Activated CD4-positive, alpha-beta T cell treated with anti-CD3 and anti-CD28 coated beads, Interleukin-2, amount 50 U/mL, for 24 hours (primary cell): ENCODE results near the gene MPHOSPH9.

Experiments
- DNase-seq, 2 donors: peaks; one replicate each; pipeline ENCODE4 v3.0.0-alpha.2; 2020; ENCODE audit warnings: low read depth in 1 of 2, low spot score in 1 of 2

MPHOSPH9 gene

DNA sequence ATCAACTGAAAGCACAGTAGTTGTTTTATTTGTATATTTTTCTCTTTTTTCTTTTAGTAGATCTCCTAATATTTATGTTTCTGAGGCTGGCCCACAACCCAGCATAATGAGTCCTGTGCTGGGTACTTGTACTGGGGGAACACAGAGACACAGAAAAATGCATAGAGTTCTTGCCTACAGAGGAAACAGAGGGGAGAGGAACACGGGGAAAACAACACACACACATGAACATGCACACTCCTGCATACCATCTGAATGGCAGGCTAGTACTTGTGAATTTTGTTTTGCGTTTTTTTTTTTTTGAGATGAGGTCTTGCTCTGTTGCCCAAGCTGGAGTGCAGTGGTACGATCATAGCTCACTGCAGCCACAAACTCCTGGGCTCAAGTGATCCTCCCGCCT is 103.3 kb downstream of the MPHOSPH9 start:
- no peak for DNase-seq

DNA sequence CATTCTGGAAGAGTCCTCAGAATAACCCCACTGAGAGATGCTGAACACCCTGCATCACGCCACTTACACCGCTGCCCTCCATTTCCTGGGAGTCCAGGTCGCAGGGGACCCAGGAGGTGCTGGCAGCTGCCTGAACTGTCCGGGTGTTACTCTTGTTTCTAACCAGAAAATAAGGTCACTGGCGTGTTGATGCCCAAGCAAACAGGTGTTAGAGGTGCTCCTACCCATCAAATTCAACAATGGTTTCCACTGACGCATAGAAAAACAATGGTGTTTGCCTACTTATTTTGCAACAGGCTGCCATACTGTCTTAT is 105.8 kb downstream of the MPHOSPH9 start:
- no peak for DNase-seq

DNA sequence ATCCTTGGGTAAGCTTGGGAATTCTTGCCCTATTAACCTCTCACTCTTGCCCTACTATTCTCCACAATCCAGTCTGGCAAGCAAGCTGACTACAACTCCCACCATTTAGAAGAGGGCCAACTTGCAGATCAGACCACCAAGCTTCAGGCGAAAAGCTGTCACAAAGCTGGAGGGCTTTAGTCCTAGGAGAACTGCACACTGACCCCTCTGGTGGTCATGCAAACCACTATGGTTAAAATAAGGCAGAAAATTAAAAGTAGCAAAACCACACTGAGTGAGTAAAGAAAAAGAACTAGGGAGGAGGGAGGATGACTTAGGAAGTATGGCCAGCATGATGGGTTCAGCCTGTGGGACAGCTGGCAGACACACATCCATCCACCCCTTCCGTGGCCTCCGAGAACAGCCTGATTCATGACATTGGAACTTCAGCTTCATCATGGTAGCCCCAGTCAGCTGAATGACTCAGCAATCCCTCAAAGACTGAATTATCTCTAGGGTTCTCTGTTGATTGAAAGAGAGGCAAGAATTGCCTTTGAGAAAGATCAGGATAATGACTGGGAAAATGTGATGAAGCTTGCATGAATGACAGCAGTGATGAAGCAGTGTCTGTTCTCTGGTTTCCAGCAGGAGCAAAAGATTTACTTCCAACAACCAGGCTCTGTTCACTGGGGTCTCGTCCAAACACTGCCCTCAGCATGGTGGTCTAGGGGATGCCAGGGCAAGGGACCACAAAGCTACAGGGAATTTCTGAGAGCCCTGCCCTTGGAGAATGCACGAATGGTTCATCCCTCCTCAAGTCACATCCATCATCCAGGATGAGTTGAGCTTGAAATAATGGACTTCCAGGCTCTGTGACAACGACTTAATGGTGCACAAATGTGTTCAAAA is 106.4 kb downstream of the MPHOSPH9 start:
- no peak for DNase-seq

DNA sequence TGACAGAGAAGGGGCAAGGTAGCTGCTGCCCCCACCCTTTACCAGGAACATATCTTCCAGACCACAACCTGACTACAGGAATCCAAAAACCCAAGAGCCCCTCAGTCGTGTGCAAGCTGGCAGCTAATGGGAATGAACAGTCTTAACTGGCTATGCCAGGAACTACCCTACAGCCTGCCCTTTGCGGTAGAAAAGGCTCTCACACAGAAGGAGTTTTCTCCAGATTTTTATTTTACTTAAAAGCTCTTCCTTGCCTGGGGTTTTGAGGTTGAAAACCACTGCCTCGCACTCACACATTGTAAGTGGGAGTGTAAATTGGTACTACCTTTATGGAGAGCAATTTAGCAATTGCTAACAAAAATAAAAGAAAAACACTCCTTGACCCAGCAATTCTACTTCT is 110.3 kb downstream of the MPHOSPH9 start:
- DNase-seq, result no peak

DNA sequence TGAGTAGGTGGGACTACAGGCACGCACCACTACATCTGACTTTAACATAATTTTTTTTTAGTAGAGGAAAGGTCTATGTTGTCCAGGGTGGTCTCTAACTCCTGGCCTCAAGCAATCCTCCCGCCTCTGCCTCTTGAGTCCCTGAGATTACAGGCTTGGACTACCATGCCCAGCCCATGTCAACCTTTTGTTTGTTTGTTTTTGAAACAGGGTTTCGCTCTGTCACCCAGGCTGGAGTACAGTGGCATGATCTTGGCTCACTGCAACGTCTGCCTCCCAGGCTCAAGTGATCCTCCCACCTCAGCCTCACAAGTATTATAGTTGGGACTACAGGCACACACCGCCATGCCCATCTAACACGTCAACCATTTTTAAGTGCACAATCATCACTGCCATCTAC is 111.3 kb downstream of the MPHOSPH9 start:
- no peak for DNase-seq

DNA sequence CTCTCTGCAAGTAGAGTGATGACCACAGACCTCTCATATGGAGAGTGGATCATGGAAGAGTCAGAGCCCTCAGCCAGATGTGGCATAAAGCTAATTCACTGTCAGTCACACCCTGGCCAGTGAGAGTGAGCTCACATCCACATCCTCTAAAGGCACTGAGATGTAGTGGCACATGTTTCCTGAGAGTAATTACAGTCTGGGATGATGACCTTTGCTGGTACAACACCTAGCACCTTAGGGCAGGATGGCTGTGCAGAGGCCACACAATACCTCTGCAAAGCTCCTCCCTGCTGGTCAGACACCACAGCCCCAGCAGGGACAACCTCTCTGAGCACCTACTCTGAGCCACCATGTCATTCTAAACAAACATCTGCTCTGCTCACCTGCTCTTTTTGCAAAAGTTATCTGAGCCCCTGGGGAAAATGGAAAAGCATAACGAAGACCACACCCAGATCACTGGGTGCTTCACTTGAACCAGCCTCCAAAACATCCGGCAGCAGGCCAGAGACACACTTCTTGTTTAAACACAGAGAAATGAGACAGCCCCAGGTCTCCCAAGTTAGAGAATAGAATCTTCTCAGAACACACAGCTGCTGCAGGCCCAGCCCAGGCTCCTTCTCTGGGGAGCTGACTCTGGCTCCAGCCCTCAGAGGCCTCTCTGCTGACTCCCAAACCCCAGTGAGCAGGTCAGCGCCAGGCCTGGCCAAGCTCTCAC is 112.3 kb downstream of the MPHOSPH9 start:
- DNase-seq, result no peak

DNA sequence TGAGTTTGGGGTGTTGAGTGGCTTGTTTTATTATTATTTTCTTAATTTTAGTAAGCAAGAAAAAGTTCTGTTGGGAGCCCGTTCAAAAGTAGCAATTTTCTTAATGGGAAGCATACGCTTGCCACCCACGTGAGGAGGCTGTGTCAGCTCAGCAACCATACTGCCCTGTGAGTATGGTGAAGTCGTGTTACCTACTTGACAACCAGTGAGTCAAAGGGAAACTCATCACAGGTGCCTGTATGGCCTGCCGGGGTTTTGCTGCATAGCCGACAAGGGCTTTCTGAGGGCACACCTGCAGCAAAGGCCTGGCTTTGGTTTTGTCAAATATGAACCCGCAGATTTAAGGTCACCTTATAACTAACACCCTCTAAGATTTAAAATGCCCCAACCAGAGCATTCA is 113.1 kb downstream of the MPHOSPH9 start:
- peak in 1 of 2 donors; percentile 37 for DNase-seq

DNA sequence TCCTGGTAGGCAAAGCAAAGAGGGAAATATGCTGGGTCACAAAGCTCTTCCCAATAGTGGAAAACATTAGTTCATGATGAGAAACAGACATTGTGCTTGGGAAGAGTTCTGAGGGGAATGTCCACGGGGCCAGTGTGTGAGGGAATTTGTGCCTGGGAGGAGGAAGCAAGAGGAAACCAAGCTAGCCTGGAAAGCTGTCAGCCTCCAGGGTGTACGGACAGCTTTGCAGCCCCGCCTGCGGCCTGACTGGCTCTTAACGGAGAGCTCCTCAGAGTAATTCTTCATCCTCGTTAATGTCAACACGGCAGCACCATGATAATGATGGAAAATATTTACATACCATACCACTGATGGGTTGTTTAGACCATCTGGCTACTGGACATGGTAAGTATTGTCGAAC is 114.4 kb downstream of the MPHOSPH9 start:
- no peak for DNase-seq

DNA sequence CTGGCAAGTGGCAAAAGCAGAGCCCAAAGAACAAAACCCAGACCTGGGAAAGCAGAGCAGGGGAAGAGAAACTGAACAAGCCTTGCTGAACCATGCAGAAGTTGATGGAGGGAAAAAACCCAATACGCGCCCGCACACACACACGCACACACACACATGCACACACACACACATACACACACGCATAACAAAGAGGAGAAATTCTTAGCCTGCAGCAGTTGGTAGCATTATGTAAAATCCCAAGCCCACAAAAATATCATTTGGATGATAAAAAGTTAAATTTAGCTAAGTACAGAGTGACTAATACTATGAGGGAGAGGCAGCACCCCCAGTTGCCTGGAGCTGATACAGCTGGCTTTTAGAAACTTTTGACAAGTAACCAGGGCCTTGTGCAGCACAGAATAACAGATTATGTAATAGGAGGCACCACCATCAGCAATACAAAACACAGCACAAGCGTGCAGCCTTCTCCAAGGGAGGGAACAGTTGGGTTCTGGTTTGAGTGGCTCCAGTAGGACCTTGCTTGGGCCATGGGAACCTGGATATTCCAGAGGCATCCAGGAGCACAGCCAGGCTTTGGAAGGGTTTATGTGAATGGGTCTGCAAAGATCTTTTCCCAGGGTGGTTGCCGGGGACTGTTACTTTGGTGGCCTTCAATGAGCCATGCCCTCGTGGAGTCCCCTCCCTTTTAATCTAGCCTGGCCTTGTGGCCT is 117.4 kb downstream of the MPHOSPH9 start:
- no peak for DNase-seq

DNA sequence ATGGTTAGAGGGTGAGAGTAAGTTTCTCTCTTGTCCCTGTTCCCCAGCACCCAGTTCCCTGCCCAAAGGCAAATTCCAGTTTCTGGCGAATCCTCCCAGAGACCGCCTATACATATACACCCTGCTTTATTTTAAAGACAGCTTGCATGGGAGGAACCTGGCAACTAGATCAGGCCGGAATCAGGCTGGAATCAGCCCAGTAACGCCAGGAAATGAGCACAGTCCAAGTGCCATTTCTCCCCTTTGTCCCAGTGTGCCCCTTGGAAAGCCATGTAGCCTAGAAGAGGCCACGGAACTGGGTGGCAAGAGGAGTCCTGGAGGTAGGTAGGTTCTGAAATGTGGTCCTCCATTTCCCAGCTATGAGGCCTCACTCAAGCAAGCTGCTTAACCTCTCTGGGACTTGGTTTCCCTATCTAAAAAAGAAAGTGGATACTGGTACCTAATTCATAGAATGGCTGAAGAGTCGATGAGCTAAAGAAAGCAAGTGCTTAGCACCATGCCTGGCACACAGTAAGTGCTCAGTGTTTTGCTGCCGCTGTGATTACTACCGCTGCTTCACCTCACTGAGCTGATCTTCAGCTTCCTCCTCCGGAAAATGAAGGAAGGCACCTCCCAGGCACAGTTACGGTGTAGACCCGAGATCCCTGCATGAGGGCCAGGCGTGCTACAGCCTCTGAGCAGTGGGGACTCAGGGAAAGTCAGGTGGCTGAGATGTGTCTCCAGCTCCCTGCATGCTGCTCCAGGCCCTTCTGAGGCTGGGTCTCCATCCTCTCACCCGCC is 118.4 kb downstream of the MPHOSPH9 start:
- no peak for DNase-seq

DNA sequence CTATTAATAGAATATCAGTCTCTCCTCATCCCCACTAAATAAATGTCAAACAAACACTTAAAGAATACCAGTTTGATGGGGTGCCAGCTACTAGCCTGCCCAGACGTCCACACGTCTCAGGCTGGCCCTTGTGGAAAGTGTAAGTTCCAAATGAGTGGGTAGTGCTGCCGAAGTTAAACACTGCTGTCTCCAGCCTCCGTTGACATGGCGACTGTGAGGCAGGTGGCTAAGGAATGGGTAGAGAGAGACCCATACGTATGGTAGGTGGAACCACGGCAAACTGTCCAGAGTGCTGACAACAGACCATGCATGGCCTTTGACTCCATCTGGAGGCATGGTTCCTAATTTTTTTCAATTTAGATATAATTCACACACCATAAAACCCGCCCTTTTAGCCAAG is 119.9 kb downstream of the MPHOSPH9 start:
- DNase-seq, result no peak

DNA sequence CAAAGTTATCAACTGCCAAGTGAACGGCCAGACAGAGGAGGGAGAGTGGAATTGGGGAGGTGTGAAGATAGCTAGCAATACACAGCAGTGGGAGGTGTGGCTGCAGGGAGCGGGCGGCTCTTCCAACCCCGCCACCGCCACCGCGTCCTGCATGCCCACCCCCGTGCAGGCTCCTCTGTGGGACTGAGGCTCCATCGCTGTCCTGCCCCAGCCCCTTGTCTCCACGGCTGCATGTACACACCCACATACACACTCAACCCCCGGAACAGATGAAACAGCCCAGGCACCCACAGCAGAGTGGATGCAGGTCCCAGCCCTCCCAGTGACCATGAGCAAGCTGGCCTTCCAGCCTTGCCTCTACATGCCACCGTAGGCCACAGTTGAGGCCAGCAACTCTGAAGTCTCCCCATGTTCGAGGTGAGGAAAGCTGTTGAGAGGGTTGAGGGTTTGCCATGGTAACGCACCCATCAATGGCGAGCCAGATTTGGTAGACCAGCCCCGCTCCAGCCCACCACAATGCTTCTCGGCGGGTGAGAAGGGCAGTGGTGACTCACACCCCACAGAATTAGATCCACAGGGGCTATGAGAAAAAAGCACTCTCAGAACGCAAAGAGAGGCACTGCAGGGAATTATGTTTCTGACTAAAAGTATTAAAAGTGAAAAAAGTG is 121.3 kb downstream of the MPHOSPH9 start:
- no peak for DNase-seq

DNA sequence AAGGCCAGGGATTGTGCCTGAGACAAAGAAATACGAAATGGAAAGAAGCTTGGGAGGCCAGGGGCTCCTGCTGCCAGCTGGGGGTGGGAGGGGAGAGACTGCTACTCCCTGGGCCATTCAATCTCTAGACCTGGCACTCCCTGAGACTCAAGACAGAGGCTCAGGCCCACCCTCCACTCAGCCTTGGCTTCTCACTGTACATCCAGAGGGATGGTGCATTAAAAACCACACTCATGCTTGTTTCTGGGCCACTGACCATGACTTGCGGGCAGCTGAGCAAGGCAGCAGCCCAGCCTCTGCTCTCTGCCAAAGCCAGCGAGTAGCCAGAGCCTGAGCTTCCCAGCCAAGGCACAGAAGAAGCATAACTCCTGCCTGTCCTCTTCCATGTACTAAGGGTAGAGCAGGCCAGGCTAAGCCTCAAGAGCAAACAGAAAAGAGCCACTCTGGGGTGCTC is 123.6 kb downstream of the MPHOSPH9 start:
- no peak for DNase-seq

DNA sequence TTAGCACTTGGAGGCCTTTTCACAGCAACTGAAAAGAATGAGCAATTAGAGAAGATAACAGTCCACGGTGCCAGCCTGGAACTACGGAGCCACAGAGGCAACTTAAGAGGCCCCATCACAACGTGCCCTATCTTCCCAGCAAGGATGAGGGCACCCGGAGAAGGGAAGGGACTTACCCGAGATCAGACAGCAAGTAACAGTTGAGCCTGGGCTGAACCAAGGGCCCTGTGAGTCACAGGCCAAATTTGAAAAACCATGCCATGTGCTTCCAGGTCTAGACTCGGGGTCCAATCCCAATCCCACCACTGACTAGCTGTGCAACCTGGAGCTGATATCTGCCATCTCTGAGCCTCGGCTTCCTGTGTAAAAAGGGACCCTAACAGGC is 124.3 kb downstream of the MPHOSPH9 start:
- no peak for DNase-seq

DNA sequence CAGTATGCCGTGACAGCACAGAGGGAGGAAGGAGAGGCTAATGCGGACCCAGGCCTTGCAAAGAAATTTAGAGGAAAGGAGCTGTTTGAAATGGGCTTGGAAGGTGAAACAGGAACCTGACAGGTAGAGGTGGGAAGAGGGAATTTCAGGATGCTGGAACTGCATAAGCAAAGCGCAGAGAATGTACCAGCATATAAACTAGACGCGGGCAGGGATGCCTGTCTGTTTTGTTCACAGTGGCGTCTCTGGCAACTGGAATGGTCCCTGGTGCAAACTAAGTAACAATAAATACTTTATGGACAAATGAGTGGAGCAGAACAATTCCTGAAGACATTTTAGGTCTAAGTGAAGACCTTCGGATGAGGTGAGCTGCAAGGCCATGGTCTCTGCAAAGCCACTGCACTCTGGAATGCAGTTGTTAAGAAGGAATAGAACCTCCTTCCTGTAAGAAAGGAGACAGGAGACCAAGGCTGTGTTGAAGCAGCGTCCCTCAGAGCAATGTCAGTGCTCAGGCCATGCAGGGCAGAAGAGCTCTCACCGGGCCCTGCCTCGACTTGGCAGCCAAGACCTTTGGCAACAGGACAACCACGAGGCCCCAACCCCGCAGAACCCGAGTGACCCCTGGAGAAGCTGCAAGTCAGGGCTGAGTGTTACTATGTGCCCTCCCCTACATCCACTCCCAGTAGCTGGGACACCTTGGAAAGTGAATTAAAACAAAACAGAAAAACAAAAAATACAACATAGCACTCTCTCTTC is 124.8 kb downstream of the MPHOSPH9 start:
- no peak for DNase-seq

DNA sequence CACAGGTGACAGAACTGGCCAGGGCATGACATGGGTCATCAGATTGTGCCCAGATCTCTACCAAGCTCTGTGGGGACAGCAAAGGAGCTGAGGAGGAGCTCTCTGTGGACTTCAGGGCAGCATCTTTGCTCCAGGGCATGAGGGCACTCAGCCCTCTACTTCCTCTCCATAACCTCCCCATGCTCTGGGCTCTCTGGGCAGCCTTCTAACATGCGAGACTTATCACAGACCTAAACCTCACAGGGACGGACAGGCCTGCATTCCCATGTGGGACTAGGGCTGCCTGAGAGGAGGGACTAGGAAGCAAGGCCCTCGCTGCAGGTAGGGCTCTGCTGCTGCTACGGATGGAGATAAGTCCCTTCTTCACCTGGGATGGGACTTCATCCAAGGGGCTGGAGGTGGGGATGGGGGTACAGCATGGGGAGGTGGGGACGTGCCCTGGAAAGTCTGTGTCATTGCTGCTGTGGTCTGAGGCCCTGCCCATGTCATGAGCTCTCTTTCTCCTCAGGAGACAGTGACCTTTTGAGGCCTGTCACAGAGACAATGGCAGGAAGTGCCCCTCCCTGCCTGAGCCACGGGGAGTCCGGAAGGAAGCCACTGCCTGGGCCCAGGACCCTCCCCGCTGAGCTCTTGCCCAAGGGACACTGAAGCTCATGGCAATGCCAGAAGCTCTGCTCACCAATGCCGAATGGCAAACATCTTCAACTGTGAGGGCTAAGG is 126.1 kb downstream of the MPHOSPH9 start:
- DNase-seq, result peak; percentile 15 to 34

DNA sequence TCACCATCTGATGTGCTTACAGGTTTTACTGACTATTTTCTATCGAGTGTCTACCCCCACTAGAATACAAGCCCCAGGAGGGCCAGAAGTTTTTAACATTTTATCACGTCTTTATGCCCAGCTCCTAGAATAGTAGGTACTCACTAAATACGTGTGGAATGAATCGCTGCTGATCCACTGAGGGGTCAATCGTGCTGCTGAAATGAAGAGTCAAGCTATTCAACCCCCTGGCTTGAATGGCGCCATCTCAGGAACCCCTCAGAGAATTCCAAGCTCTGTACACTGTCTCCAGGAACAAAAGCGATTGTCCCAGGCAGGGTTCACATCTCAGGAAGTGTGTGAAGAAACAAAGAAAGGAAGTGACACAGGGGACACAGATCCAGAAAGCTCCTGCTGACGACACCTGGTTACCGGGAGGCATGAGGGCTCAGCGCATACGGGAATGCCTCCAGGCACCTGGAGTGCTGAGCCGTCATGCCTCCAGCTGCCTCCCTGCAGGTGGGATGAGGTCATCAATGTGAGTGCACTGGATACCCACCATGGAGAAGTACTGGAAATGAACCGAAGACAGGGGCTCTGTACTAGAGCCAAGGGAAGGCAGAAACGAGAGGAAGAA is 127.6 kb downstream of the MPHOSPH9 start:
- DNase-seq, result no peak

DNA sequence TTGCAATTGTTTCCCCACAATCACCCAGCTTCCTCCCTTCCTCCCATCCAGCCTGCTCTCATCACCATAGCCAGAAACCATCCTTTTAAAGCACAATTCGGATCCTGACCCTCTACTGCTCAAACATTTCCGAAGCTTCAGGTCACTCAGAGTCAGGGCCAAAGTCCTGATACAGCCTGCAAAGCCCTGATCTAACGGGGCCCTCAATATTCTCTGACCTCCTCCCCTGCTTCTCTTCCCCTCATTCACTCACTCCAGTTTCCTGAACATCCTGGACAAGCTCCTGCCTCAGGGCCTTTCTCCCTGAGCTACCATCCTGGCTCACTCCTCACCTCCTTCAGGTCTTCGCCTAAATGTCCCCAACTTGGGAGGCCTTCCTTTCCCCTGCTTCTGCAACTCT is 128.1 kb downstream of the MPHOSPH9 start:
- no peak for DNase-seq
